WTC11 (cell line): ENCODE results near the gene AEBP2. TPM values are rescaled to one million over a fixed set of nuclear protein-coding genes. Genes with fewer than 3 reads are reported as not detected.

Experiments
- ATAC-seq: fragments of 200-7000 bp; cut with Tn5 transposase; 2 replicates; pipeline ENCODE4 v1.10.0; 2021; ENCODE audit warnings: mild to moderate bottlenecking, moderate library complexity
- CTCF ChIA-PET: fragments of 300-600 bp; sonication (Branson Sonifier 250); formaldehyde crosslinking; loops from one replicate; lab custom pipeline; 2021; ENCODE audit warnings: antibody characterized with exemption; lab: Charles Lee
- POLR2A ChIA-PET: fragments of 350-600 bp; sonication (Branson Sonifier 250); formaldehyde crosslinking; loops from one replicate; lab custom pipeline; 2021; ENCODE audit warnings: antibody characterized with exemption; lab: Charles Lee
- DNase-seq: peaks from one replicate; pipeline ENCODE4 v3.0.0; 2021; ENCODE audit warnings: low spot score
- H3K27ac Mint-ChIP-seq: 2 replicates; pipeline ENCODE4 v1.8.0; 2021; ENCODE audit warnings: mixed read lengths
- H3K27me3 Mint-ChIP-seq: 2 replicates; pipeline ENCODE4 v1.8.0; 2021; ENCODE audit warnings: low read depth, mild to moderate bottlenecking, moderate library complexity, mixed read lengths
- H3K36me3 Mint-ChIP-seq: 2 replicates; pipeline ENCODE4 v1.8.0; 2021; ENCODE audit warnings: mixed read lengths
- H3K4me1 Mint-ChIP-seq: 2 replicates; pipeline ENCODE4 v1.8.0; 2022; ENCODE audit warnings: mixed read lengths
- H3K4me3 Mint-ChIP-seq: 2 replicates; pipeline ENCODE4 v1.8.0; 2021; ENCODE audit warnings: mild to moderate bottlenecking, moderate library complexity, mixed read lengths
- H3K9me3 Mint-ChIP-seq: 2 replicates; pipeline ENCODE4 v1.8.0; 2021; ENCODE audit warnings: mixed read lengths
- GABPB1 ChIP-seq: sonication (generic); formaldehyde crosslinking; IDR thresholded peaks from 2 replicates; pipeline ENCODE4 v1.8.1; 2023; ENCODE audit warnings: mild to moderate bottlenecking, missing genetic modification reagents
- RELA ChIP-seq: sonication (generic); formaldehyde crosslinking; IDR thresholded peaks from 2 replicates; pipeline ENCODE4 v1.8.1; 2022; ENCODE audit warnings: missing genetic modification reagents, mild to moderate bottlenecking, borderline replicate concordance
- ZNF317 ChIP-seq: sonication (generic); formaldehyde crosslinking; IDR thresholded peaks from 2 replicates; pipeline ENCODE4 v1.8.1; 2023; ENCODE audit warnings: low read depth, mild to moderate bottlenecking, moderate library complexity, missing genetic modification reagents, borderline replicate concordance
- ZNF396 ChIP-seq: fragments of 250-450 bp; sonication (Bioruptor Pico); IDR thresholded peaks from 2 replicates; pipeline ENCODE4 v1.8.0; 2021; ENCODE audit warnings: mild to moderate bottlenecking, moderate library complexity, borderline replicate concordance
- total RNA-seq: library from RNA; stranded (reverse); gene quantifications from 3 replicates; pipeline ENCODE4 v1.2.3, GENCODE V29; 2021
- TF ChIP-seq, protein P1 (sequence below): sonication (generic); formaldehyde crosslinking; IDR thresholded peaks from 2 replicates; pipeline ENCODE4 v1.8.0; 2022; ENCODE audit warnings: mild to moderate bottlenecking, missing genetic modification reagents
- TF ChIP-seq, protein P2 (sequence below): sonication (generic); formaldehyde crosslinking; IDR thresholded peaks from 2 replicates; pipeline ENCODE4 v1.8.0; 2023; ENCODE audit warnings: missing genetic modification reagents
- TF ChIP-seq, protein P3 (sequence below): fragments of 250-450 bp; sonication (Bioruptor Pico); IDR thresholded peaks from 2 replicates; pipeline ENCODE4 v1.9.0; 2021; ENCODE audit warnings: moderate library complexity, mild to moderate bottlenecking, inconsistent platforms, borderline replicate concordance
- TF ChIP-seq, protein P4 (sequence below): fragments of 250-450 bp; sonication (Bioruptor Pico); IDR thresholded peaks from 2 replicates; pipeline ENCODE4 v2.1.2; 2022; ENCODE audit warnings: mild to moderate bottlenecking, moderate library complexity
- TF ChIP-seq, protein P5 (sequence below): sonication (generic); formaldehyde crosslinking; IDR thresholded peaks from 2 replicates; pipeline ENCODE4 v1.8.1; 2023; ENCODE audit warnings: mild to moderate bottlenecking, missing genetic modification reagents
- TF ChIP-seq, protein P6 (sequence below): sonication (generic); formaldehyde crosslinking; IDR thresholded peaks from 2 replicates; pipeline ENCODE4 v1.8.1; 2022; ENCODE audit warnings: low read depth, mild to moderate bottlenecking, moderate library complexity, missing genetic modification reagents, borderline replicate concordance
- TF ChIP-seq, protein P7 (sequence below): fragments of 200-600 bp; IDR thresholded peaks from 2 replicates; pipeline ENCODE4 v1.8.0; 2022; ENCODE audit warnings: antibody characterized with exemption
- TF ChIP-seq, protein P8 (sequence below): sonication (generic); formaldehyde crosslinking; IDR thresholded peaks from 2 replicates; pipeline ENCODE4 v1.8.1; 2023; ENCODE audit warnings: mild to moderate bottlenecking, missing genetic modification reagents, moderate library complexity
- TF ChIP-seq, protein P9 (sequence below): sonication (generic); formaldehyde crosslinking; IDR thresholded peaks from 2 replicates; pipeline ENCODE4 v1.8.1; 2023; ENCODE audit warnings: mild to moderate bottlenecking, moderate library complexity, missing genetic modification reagents

AEBP2 gene
- total RNA-seq, 1 experiment from 2014 or later: 65.9 TPM

DNA sequence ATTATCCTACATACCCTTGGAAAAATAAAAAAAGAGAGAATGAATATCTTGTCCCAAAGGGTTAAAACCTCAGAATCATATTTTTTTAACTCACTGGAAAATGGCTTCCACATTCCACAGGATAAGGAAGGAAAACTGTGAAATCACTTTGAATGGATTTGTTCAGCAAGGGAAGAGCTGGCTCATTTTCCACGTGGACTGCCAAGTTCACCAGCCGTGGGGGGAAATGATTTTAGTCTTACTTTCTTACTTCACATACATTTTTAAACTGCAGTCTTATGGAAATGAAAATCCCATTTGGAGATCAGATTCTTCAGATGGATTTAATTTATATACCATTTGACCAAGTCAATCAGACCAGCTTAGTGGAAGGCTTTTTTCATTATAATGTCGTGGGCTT, 29.9 kb upstream of the AEBP2 start:
- Mint-ChIP-seq H3K27me3 (no peaks in the 10 kb centered on the region), H3K27ac (0 out of 2 replicates have a peak overlapping the region, but pooled peaks have one; percentile 93), H3K4me1 (peaks cover 42% of the 10 kb centered on the region), H3K36me3 (no peaks in the 10 kb centered on the region), H3K9me3 (no peaks in the 10 kb centered on the region), H3K4me3 (0 out of 2 replicates have a peak overlapping the region, but pooled peaks have one; percentile 15)
- TF ChIP-seq ZNF396 (CRISPR knock-in tag) (no peak), RELA (CRISPR knock-in tag) (no peak), ZNF317 (CRISPR knock-in tag) (no peak), GABPB1 (CRISPR knock-in tag) (no peak)
- TF ChIP-seq, protein P1, sequence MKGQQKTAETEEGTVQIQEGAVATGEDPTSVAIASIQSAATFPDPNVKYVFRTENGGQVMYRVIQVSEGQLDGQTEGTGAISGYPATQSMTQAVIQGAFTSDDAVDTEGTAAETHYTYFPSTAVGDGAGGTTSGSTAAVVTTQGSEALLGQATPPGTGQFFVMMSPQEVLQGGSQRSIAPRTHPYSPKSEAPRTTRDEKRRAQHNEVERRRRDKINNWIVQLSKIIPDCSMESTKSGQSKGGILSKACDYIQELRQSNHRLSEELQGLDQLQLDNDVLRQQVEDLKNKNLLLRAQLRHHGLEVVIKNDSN (CRISPR knock-in tag): no peak
- TF ChIP-seq, protein P2, sequence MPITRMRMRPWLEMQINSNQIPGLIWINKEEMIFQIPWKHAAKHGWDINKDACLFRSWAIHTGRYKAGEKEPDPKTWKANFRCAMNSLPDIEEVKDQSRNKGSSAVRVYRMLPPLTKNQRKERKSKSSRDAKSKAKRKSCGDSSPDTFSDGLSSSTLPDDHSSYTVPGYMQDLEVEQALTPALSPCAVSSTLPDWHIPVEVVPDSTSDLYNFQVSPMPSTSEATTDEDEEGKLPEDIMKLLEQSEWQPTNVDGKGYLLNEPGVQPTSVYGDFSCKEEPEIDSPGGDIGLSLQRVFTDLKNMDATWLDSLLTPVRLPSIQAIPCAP (CRISPR knock-in tag): no peak
- TF ChIP-seq, protein P3, sequence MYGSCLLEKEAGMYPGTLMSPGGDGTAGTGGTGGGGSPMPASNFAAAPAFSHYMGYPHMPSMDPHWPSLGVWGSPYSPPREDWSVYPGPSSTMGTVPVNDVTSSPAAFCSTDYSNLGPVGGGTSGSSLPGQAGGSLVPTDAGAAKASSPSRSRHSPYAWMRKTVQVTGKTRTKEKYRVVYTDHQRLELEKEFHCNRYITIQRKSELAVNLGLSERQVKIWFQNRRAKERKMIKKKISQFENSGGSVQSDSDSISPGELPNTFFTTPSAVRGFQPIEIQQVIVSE (CRISPR knock-in tag): no peak
- TF ChIP-seq, protein P4, sequence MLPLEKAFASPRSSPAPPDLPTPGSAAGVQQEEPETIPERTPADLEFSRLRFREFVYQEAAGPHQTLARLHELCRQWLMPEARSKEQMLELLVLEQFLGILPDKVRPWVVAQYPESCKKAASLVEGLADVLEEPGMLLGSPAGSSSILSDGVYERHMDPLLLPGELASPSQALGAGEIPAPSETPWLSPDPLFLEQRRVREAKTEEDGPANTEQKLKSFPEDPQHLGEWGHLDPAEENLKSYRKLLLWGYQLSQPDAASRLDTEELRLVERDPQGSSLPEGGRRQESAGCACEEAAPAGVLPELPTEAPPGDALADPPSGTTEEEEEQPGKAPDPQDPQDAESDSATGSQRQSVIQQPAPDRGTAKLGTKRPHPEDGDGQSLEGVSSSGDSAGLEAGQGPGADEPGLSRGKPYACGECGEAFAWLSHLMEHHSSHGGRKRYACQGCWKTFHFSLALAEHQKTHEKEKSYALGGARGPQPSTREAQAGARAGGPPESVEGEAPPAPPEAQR (CRISPR knock-in tag): no peak
- TF ChIP-seq, protein P5, sequence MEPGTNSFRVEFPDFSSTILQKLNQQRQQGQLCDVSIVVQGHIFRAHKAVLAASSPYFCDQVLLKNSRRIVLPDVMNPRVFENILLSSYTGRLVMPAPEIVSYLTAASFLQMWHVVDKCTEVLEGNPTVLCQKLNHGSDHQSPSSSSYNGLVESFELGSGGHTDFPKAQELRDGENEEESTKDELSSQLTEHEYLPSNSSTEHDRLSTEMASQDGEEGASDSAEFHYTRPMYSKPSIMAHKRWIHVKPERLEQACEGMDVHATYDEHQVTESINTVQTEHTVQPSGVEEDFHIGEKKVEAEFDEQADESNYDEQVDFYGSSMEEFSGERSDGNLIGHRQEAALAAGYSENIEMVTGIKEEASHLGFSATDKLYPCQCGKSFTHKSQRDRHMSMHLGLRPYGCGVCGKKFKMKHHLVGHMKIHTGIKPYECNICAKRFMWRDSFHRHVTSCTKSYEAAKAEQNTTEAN (CRISPR knock-in tag): no peak
- TF ChIP-seq, protein P6, sequence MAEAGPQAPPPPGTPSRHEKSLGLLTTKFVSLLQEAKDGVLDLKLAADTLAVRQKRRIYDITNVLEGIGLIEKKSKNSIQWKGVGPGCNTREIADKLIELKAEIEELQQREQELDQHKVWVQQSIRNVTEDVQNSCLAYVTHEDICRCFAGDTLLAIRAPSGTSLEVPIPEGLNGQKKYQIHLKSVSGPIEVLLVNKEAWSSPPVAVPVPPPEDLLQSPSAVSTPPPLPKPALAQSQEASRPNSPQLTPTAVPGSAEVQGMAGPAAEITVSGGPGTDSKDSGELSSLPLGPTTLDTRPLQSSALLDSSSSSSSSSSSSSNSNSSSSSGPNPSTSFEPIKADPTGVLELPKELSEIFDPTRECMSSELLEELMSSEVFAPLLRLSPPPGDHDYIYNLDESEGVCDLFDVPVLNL (CRISPR knock-in tag): no peak
- TF ChIP-seq, protein P7, sequence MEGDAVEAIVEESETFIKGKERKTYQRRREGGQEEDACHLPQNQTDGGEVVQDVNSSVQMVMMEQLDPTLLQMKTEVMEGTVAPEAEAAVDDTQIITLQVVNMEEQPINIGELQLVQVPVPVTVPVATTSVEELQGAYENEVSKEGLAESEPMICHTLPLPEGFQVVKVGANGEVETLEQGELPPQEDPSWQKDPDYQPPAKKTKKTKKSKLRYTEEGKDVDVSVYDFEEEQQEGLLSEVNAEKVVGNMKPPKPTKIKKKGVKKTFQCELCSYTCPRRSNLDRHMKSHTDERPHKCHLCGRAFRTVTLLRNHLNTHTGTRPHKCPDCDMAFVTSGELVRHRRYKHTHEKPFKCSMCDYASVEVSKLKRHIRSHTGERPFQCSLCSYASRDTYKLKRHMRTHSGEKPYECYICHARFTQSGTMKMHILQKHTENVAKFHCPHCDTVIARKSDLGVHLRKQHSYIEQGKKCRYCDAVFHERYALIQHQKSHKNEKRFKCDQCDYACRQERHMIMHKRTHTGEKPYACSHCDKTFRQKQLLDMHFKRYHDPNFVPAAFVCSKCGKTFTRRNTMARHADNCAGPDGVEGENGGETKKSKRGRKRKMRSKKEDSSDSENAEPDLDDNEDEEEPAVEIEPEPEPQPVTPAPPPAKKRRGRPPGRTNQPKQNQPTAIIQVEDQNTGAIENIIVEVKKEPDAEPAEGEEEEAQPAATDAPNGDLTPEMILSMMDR: no peak
- TF ChIP-seq, protein P8, sequence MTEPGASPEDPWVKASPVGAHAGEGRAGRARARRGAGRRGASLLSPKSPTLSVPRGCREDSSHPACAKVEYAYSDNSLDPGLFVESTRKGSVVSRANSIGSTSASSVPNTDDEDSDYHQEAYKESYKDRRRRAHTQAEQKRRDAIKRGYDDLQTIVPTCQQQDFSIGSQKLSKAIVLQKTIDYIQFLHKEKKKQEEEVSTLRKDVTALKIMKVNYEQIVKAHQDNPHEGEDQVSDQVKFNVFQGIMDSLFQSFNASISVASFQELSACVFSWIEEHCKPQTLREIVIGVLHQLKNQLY (CRISPR knock-in tag): no peak
- TF ChIP-seq, protein P9, sequence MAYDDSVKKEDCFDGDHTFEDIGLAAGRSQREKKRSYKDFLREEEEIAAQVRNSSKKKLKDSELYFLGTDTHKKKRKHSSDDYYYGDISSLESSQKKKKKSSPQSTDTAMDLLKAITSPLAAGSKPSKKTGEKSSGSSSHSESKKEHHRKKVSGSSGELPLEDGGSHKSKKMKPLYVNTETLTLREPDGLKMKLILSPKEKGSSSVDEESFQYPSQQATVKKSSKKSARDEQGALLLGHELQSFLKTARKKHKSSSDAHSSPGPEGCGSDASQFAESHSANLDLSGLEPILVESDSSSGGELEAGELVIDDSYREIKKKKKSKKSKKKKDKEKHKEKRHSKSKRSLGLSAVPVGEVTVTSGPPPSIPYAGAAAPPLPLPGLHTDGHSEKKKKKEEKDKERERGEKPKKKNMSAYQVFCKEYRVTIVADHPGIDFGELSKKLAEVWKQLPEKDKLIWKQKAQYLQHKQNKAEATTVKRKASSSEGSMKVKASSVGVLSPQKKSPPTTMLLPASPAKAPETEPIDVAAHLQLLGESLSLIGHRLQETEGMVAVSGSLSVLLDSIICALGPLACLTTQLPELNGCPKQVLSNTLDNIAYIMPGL: no peak
- ChIA-PET CTCF (interaction anchor here (1.1 kb wide), 1 partner anchor 22 kb away, joined by 4 read pairs; no protein-coding TSS in a partner anchor), POLR2A (no interaction called here)
- no peak for DNase-seq
- no peak for ATAC-seq
